ENCODE data around the gene AP2B1.

DNA sequence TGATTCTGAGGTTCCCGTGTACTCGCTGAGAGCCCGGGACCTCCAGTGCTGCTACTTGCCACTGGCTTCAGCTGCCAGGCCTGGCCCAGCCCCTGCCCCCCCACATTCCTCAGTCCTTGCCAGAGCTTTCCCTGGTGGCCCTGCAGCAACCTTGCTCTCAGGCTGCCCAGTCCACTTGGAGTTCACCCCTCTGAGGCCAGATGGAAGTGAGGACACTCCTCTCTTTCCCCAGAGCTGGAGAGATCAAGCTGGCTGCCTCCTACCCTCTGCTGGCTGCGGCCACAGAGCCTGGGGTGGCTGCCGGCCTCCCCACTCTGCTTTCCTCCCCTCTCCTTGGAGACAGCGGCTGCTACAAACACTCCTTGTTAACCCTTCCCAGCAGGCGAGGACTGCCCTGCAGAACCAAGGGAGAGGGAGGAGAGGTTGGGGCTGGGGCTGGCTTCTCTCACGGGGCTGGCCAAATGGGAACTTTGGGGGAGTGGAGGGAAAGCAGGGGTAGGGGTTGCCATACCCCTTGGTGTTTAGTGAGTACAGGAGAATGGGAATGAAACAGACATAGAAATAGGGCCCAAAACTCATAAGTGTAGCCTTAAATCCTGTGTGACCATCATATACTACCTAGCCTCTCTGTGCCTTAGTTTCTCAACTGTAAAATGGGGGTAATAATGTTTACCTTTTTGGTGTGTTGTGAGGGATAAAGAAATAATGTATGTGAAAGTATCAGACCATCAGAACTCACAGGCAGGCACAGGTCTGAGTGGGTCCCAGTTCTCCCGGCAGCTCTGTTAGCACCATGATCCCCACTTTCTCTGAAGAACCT lies 166.0 kb downstream of the AP2B1 start, which contains the start of gene GAS2L2:
- TF ChIP-seq, protein P1, sequence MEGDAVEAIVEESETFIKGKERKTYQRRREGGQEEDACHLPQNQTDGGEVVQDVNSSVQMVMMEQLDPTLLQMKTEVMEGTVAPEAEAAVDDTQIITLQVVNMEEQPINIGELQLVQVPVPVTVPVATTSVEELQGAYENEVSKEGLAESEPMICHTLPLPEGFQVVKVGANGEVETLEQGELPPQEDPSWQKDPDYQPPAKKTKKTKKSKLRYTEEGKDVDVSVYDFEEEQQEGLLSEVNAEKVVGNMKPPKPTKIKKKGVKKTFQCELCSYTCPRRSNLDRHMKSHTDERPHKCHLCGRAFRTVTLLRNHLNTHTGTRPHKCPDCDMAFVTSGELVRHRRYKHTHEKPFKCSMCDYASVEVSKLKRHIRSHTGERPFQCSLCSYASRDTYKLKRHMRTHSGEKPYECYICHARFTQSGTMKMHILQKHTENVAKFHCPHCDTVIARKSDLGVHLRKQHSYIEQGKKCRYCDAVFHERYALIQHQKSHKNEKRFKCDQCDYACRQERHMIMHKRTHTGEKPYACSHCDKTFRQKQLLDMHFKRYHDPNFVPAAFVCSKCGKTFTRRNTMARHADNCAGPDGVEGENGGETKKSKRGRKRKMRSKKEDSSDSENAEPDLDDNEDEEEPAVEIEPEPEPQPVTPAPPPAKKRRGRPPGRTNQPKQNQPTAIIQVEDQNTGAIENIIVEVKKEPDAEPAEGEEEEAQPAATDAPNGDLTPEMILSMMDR (IDR thresholded peaks at IDR 0.05), result no peak
- TF ChIP-seq TEAD4 (IDR thresholded peaks at IDR 0.05; ENCODE audit: borderline replicate concordance, insufficient read depth) (no peak), SMC3 (IDR thresholded peaks at IDR 0.05; ENCODE audit: low read depth, low read length) (no peak), EP300 (IDR thresholded peaks at IDR 0.05; ENCODE audit: borderline replicate concordance in 1 of 2, low read depth in 1 of 2, low read length in 1 of 2) (no peak)
- TF ChIP-seq, protein P2, sequence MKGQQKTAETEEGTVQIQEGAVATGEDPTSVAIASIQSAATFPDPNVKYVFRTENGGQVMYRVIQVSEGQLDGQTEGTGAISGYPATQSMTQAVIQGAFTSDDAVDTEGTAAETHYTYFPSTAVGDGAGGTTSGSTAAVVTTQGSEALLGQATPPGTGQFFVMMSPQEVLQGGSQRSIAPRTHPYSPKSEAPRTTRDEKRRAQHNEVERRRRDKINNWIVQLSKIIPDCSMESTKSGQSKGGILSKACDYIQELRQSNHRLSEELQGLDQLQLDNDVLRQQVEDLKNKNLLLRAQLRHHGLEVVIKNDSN (IDR thresholded peaks at IDR 0.05; ENCODE audit: borderline replicate concordance, low read depth), result no peak
